Activated T-cell treated with anti-CD3 and anti-CD28 coated beads for 1 hour (primary cell): ENCODE data around the gene LRRC66.

Experiments used
- DNase-seq: peaks from one replicate; pipeline ENCODE4 v3.0.0-alpha.2; 2020; ENCODE audit warnings: low read depth

LRRC66 gene

GRCh38 chr4:52010986-52011385 lies 9.2 kb downstream of the LRRC66 start:
- DNase-seq = no peak

GRCh38 chr4:52006887-52007286 lies 13.3 kb downstream of the LRRC66 start:
- DNase-seq = no peak

GRCh38 chr4:52005604-52006273 lies 14.4 kb downstream of the LRRC66 start:
- no peak for DNase-seq

GRCh38 chr4:52004414-52004813 lies 15.7 kb downstream of the LRRC66 start:
- no peak for DNase-seq

GRCh38 chr4:52001616-52002015 lies 18.5 kb downstream of the LRRC66 start:
- no peak for DNase-seq

GRCh38 chr4:51999250-51999649 lies 20.9 kb downstream of the LRRC66 start:
- no peak for DNase-seq

GRCh38 chr4:51998837-51999236 lies 21.3 kb downstream of the LRRC66 start:
- no peak for DNase-seq

GRCh38 chr4:51997647-51998046 lies 22.5 kb downstream of the LRRC66 start:
- DNase-seq = no peak

- DNase-seq = no peak
Measured at GRCh38 chr4:51995647-51996220, 24.4 kb downstream of the LRRC66 start.

GRCh38 chr4:51965862-51966261 lies 54.3 kb downstream of the LRRC66 start:
- DNase-seq = no peak

GRCh38 chr4:51963841-51964517 lies 56.2 kb downstream of the LRRC66 start:
- DNase-seq = no peak

- DNase-seq = no peak
Measured at GRCh38 chr4:51960486-51960885, 59.7 kb downstream of the LRRC66 start.

GRCh38 chr4:51958199-51958968 lies 61.8 kb downstream of the LRRC66 start:
- no peak for DNase-seq
